Fibroblast of lung (primary cell): ENCODE results near the gene KLHL29. TPM values are rescaled to one million over a fixed set of nuclear protein-coding genes. Genes with fewer than 3 reads are reported as not detected.

ENCODE experiments used
- DNase-seq, 2 donors: peaks; one replicate each; pipeline versions ENCODE4 v3.0.0 to v3.0.0-alpha.2; 2010; ENCODE audit warnings: low read depth in 2 of 2
- H2AFZ ChIP-seq: 2 replicates; pipeline ENCODE4 v1.5.1; 2012; ENCODE audit warnings: low read length, control low read depth, inconsistent platforms
- H3K27ac ChIP-seq: 2 replicates; pipeline ENCODE4 v1.5.1; 2011; ENCODE audit warnings: low read length, control low read depth; ENCODE audit not compliant: insufficient read depth
- H3K27me3 ChIP-seq: 2 replicates; pipeline ENCODE4 v1.5.1; 2011; ENCODE audit warnings: mild to moderate bottlenecking, low read length; ENCODE audit not compliant: control insufficient read depth, insufficient read depth
- H3K36me3 ChIP-seq: 2 replicates; pipeline ENCODE4 v1.5.1; 2011; ENCODE audit warnings: low read length; ENCODE audit not compliant: control insufficient read depth, insufficient read depth
- H3K4me1 ChIP-seq: 2 replicates; pipeline ENCODE4 v1.5.1; 2011; ENCODE audit warnings: low read length; ENCODE audit not compliant: control insufficient read depth, insufficient read depth; ENCODE audit errors: extremely low read depth
- H3K4me2 ChIP-seq: 2 replicates; pipeline ENCODE4 v1.5.1; 2011; ENCODE audit warnings: low read length, control low read depth; ENCODE audit not compliant: insufficient read depth; ENCODE audit errors: extremely low read depth
- H3K4me3 ChIP-seq, 4 experiments: fragments of 200-600 bp in 1 of 4; sonication (generic) in 1 of 4; replicated peaks in 1 of 4; 2 replicates each; pipeline ENCODE4 v1.5.1; 2011 to 2016; ENCODE audit warnings: low read length in 4 of 4, low read depth in 3 of 4, mild to moderate bottlenecking in 3 of 4, control low read depth in 2 of 4, inconsistent platforms in 1 of 4, mixed read lengths in 1 of 4; ENCODE audit not compliant: insufficient read depth in 1 of 4; ENCODE audit errors: control extremely low read depth in 1 of 4
- H3K79me2 ChIP-seq: 2 replicates; pipeline ENCODE4 v1.5.1; 2012; ENCODE audit warnings: mild to moderate bottlenecking, low read length, inconsistent platforms; ENCODE audit not compliant: control insufficient read depth, insufficient read depth
- H3K9ac ChIP-seq: 2 replicates; pipeline ENCODE4 v1.5.1; 2011; ENCODE audit warnings: mild to moderate bottlenecking, low read length, control low read depth; ENCODE audit not compliant: insufficient read depth
- H3K9me3 ChIP-seq: 2 replicates; pipeline ENCODE4 v1.5.1; 2012; ENCODE audit warnings: low read depth, low read length; ENCODE audit not compliant: control insufficient read depth, insufficient read depth
- H4K20me1 ChIP-seq: 2 replicates; pipeline ENCODE4 v1.5.1; 2011; ENCODE audit warnings: low read length; ENCODE audit not compliant: control insufficient read depth, insufficient read depth; ENCODE audit errors: extremely low read depth
- CTCF ChIP-seq, 2 donors: IDR thresholded peaks in 1 of 2; conservative IDR thresholded peaks in 1 of 2; 1 replicate in 1 of 2; 2 replicates in 1 of 2; pipeline ENCODE4 v1.5.1; 2011 to 2012; ENCODE audit warnings: low read length in 2 of 2, control low read depth in 1 of 2, inconsistent platforms in 1 of 2, low read depth in 1 of 2, mild to moderate bottlenecking in 1 of 2
- EZH2 ChIP-seq: IDR thresholded peaks from 2 replicates; pipeline ENCODE4 v1.5.1; 2012; ENCODE audit warnings: low read length, control low read depth, mild to moderate bottlenecking; ENCODE audit errors: missing control alignments
- polyA plus RNA-seq, 2 donors: library from polyadenylated mRNA; depleted of rRNA in 1 of 2; stranded (reverse) in 1 of 2; unstranded in 1 of 2; fragments of >200 nt; gene quantifications; 2 replicates each; pipeline ENCODE4 v1.2.1, GENCODE V29; 2011 to 2012; ENCODE audit warnings: missing spikeins in 1 of 2
- total RNA-seq: library from RNA; depleted of rRNA; stranded (reverse); fragments of >200 nt; gene quantifications from 2 replicates; pipeline ENCODE4 v1.2.1, GENCODE V29; 2014

The KLHL29 gene
- total and polyA plus RNA-seq, 2 donors (not counting 1 experiment from before 2014, with no cell fraction given) = 7.1 to 7.9 TPM

GRCh38 chr2:23505984-23506380 is 121.0 kb downstream of the KLHL29 start:
- no peaks in the 10 kb centered on the region for H3K4me1 ChIP-seq
- no peak overlapping the region for H2AFZ ChIP-seq
- no peak overlapping the region for H3K9ac ChIP-seq
- no peaks in the 10 kb centered on the region for H3K9me3 ChIP-seq
- H3K4me2 ChIP-seq = no peak overlapping the region
- no peak overlapping the region for H3K4me3 ChIP-seq
- DNase-seq = peak in 1 of 2 donors; percentile 76
- H3K79me2 ChIP-seq = no peaks in the 10 kb centered on the region
- no peaks in the 10 kb centered on the region for H3K27me3 ChIP-seq
- H3K27ac ChIP-seq = no peak overlapping the region
- no peaks in the 10 kb centered on the region for H3K36me3 ChIP-seq
- no peak for TF ChIP-seq CTCF (conservative IDR thresholded peaks at IDR 0.05 in 1 of 2, IDR thresholded peaks at IDR 0.05 in 1 of 2; ENCODE audit: low read depth in 1 of 2, low read length in 2 of 2)
- no peak for TF ChIP-seq EZH2
- H4K20me1 ChIP-seq = no peaks in the 10 kb centered on the region

GRCh38 chr2:23506531-23507266 is 121.7 kb downstream of the KLHL29 start:
- TF ChIP-seq EZH2 (no peak), CTCF (conservative IDR thresholded peaks at IDR 0.05 in 1 of 2, IDR thresholded peaks at IDR 0.05 in 1 of 2; ENCODE audit: low read depth in 1 of 2, low read length in 2 of 2) (no peak)
- H3K4me1 ChIP-seq = no peaks in the 10 kb centered on the region
- H3K27me3 ChIP-seq = no peaks in the 10 kb centered on the region
- DNase-seq = no peak
- H3K9ac ChIP-seq = no peak overlapping the region
- no peak overlapping the region for H2AFZ ChIP-seq
- no peaks in the 10 kb centered on the region for H3K9me3 ChIP-seq
- no peak overlapping the region for H3K4me3 ChIP-seq
- H3K36me3 ChIP-seq = no peaks in the 10 kb centered on the region
- no peaks in the 10 kb centered on the region for H4K20me1 ChIP-seq
- no peaks in the 10 kb centered on the region for H3K79me2 ChIP-seq
- no peak overlapping the region for H3K4me2 ChIP-seq
- H3K27ac ChIP-seq = no peak overlapping the region

GRCh38 chr2:23507267-23508065 is 122.5 kb downstream of the KLHL29 start:
- DNase-seq = no peak
- Histone ChIP-seq H3K79me2 (no peaks in the 10 kb centered on the region), H3K36me3 (no peaks in the 10 kb centered on the region), H3K4me3 (no peak overlapping the region), H2AFZ (no peak overlapping the region), H3K4me1 (no peaks in the 10 kb centered on the region), H3K27me3 (no peaks in the 10 kb centered on the region), H3K9ac (no peak overlapping the region), H3K4me2 (no peak overlapping the region), H3K27ac (no peak overlapping the region), H3K9me3 (no peaks in the 10 kb centered on the region), H4K20me1 (no peaks in the 10 kb centered on the region)
- no peak for TF ChIP-seq EZH2
- TF ChIP-seq CTCF (conservative IDR thresholded peaks at IDR 0.05 in 1 of 2, IDR thresholded peaks at IDR 0.05 in 1 of 2; ENCODE audit: low read depth in 1 of 2, low read length in 2 of 2) = no peak
